ENCODE data around the gene MBP.

- TF ChIP-seq CTCF (IDR thresholded peaks at IDR 0.05) (no peak), POLR2A (IDR thresholded peaks at IDR 0.05) (no peak)
Observed at GRCh38 chr18:76992226-76993084, 140.1 kb downstream of the MBP start.

Data from lower leg skin (tissue), 3 donors.